Liver (tissue), 9 donors: ENCODE results near the gene KRT31. TPM values are rescaled to one million over a fixed set of nuclear protein-coding genes. Genes with fewer than 3 reads are reported as not detected.

ENCODE experiments used
- DNase-seq: peaks from one replicate; pipeline ENCODE4 v3.0.0-alpha.2; 2017; ENCODE audit warnings: low spot score
- H3K27ac ChIP-seq, 2 donors: one replicate each; pipeline ENCODE4 v1.7.0; 2013; ENCODE audit warnings: inconsistent platforms in 2 of 2, low read length in 2 of 2, control low read depth in 1 of 2, low read depth in 1 of 2, mild to moderate bottlenecking in 1 of 2
- H3K27me3 ChIP-seq, 4 donors: one replicate each; pipeline versions ENCODE4 v1.6.1 to v1.7.0; 2013; ENCODE audit warnings: low read length in 3 of 4, inconsistent platforms in 1 of 4, mild to moderate bottlenecking in 1 of 4, moderate library complexity in 1 of 4; ENCODE audit not compliant: control insufficient read depth in 4 of 4, insufficient read depth in 4 of 4
- H3K36me3 ChIP-seq, 4 donors: one replicate each; pipeline versions ENCODE4 v1.6.1 to v1.7.0; 2013; ENCODE audit warnings: low read length in 3 of 4, mild to moderate bottlenecking in 3 of 4, low read depth in 1 of 4, moderate library complexity in 1 of 4; ENCODE audit not compliant: control insufficient read depth in 4 of 4, insufficient read depth in 3 of 4
- H3K4me1 ChIP-seq, 4 donors: one replicate each; pipeline versions ENCODE4 v1.6.1 to v1.7.0; 2013; ENCODE audit warnings: low read length in 3 of 4, mild to moderate bottlenecking in 3 of 4, moderate library complexity in 1 of 4; ENCODE audit not compliant: control insufficient read depth in 4 of 4, insufficient read depth in 4 of 4
- H3K4me3 ChIP-seq, 3 donors: one replicate each; pipeline versions ENCODE4 v1.6.1 to v1.7.0; 2013; ENCODE audit warnings: low read length in 3 of 3, control low read depth in 1 of 3, low read depth in 1 of 3, mild to moderate bottlenecking in 1 of 3
- H3K9ac ChIP-seq, 2 donors: one replicate each; pipeline ENCODE4 v1.7.0; 2013; ENCODE audit warnings: low read length in 2 of 2, mild to moderate bottlenecking in 2 of 2, moderate library complexity in 2 of 2, control low read depth in 1 of 2, low read depth in 1 of 2
- H3K9me3 ChIP-seq, 4 donors: one replicate each; pipeline versions ENCODE4 v1.6.1 to v1.7.0; 2013; ENCODE audit warnings: low read length in 3 of 4; ENCODE audit not compliant: control insufficient read depth in 4 of 4
- ATF3 ChIP-seq: IDR thresholded peaks from 2 replicates; pipeline ENCODE4 v1.6.1; 2016; ENCODE audit warnings: antibody characterized with exemption
- CTCF ChIP-seq: fragments of 150-350 bp; IDR thresholded peaks from 2 replicates; pipeline ENCODE4 v1.5.1; 2017; ENCODE audit warnings: improper control_type of control experiment, low read depth, low read length; ENCODE audit not compliant: missing input control
- EGR1 ChIP-seq, 2 donors: IDR thresholded peaks; 2 replicates each; pipeline ENCODE4 v1.6.1; 2016 to 2018; ENCODE audit warnings: antibody characterized with exemption in 2 of 2, low read depth in 2 of 2
- FOXA2 ChIP-seq: IDR thresholded peaks from 2 replicates; pipeline ENCODE4 v1.6.1; 2016; ENCODE audit warnings: antibody characterized with exemption
- GABPA ChIP-seq, 2 donors: IDR thresholded peaks in 1 of 2; conservative IDR thresholded peaks in 1 of 2; 2 replicates each; pipeline ENCODE4 v1.6.1; 2016; ENCODE audit warnings: antibody characterized with exemption in 2 of 2, mild to moderate bottlenecking in 1 of 2, moderate library complexity in 1 of 2
- HNF4A ChIP-seq, 2 donors: conservative IDR thresholded peaks; 2 replicates each; pipeline ENCODE4 v1.6.1; 2016; ENCODE audit warnings: antibody characterized with exemption in 2 of 2, mild to moderate bottlenecking in 2 of 2
- HNF4G ChIP-seq: IDR thresholded peaks from 2 replicates; pipeline ENCODE4 v1.6.1; 2016; ENCODE audit warnings: antibody characterized with exemption
- JUND ChIP-seq, 2 donors: IDR thresholded peaks; 2 replicates each; pipeline ENCODE4 v1.6.1; 2016; ENCODE audit warnings: antibody characterized with exemption in 2 of 2
- RAD21 ChIP-seq, 2 donors: IDR thresholded peaks; 2 replicates each; pipeline ENCODE4 v1.6.1; 2016; ENCODE audit warnings: antibody characterized with exemption in 2 of 2, mild to moderate bottlenecking in 2 of 2
- REST ChIP-seq: IDR thresholded peaks from 2 replicates; pipeline ENCODE4 v1.6.1; 2016; ENCODE audit warnings: antibody characterized with exemption, mild to moderate bottlenecking
- RXRA ChIP-seq, 2 donors: IDR thresholded peaks; 2 replicates each; pipeline ENCODE4 v1.6.1; 2017 to 2018; ENCODE audit warnings: antibody characterized with exemption in 2 of 2, mild to moderate bottlenecking in 1 of 2
- SP1 ChIP-seq: IDR thresholded peaks from 2 replicates; pipeline ENCODE4 v1.6.1; 2018; ENCODE audit warnings: antibody characterized with exemption, mild to moderate bottlenecking
- TAF1 ChIP-seq: conservative IDR thresholded peaks from 2 replicates; pipeline ENCODE4 v1.6.1; 2016; ENCODE audit warnings: antibody characterized with exemption, mild to moderate bottlenecking
- YY1 ChIP-seq: IDR thresholded peaks from 2 replicates; pipeline ENCODE4 v1.6.1; 2016; ENCODE audit warnings: antibody characterized with exemption, mild to moderate bottlenecking
- WGBS: extraction: QIAGEN DNeasy Blood & Tissue Kit; methylation state at CpG from one replicate; pipeline ENCODE4 v1.1.7; 2013; 5-methylcytosine and 5-hydroxymethylcytosine counted together
- polyA plus RNA-seq, 2 donors: library from polyadenylated mRNA; stranded (reverse) in 1 of 2; unstranded in 1 of 2; fragments of 200-250 nt in 1 of 2; fragments of >200 nt in 1 of 2; fragmentation: Nextera tagmentation in 1 of 2; extraction: Ambion mirVana in 1 of 2; gene quantifications; one replicate each; pipeline versions ENCODE4 v1.2.1 to v1.2.3, GENCODE V29; 2013 to 2015
- total RNA-seq, 2 donors: library from RNA; depleted of rRNA; stranded (reverse); fragments of >200 nt; gene quantifications; one replicate each; pipeline ENCODE4 v1.2.3, GENCODE V29; 2014
- TF ChIP-seq, protein P1 (sequence below): IDR thresholded peaks from 2 replicates; pipeline ENCODE4 v1.6.1; 2016; ENCODE audit warnings: antibody characterized with exemption
- donor health status: healthy.
- donor health status: healthy.
- donor health status: healthy.
- donor health status: healthy.
- donor health status: healthy.

Gene KRT31
- total and polyA plus RNA-seq, 4 donors: not detected

GRCh38 chr17:41369023-41369422, 28.4 kb downstream of the KRT31 start:
- no peak for TF ChIP-seq EGR1 (IDR thresholded peaks at IDR 0.05; ENCODE audit: low read depth in 2 of 2)
- TF ChIP-seq FOXA2: no peak
- H3K4me3 ChIP-seq: no peak overlapping the region
- no peaks in the 10 kb centered on the region for H3K27me3 ChIP-seq
- 90% methylated on average over 2 of the region's 2 CpGs for WGBS
- no peak overlapping the region for H3K27ac ChIP-seq
- no peak overlapping the region for H3K9ac ChIP-seq
- H3K36me3 ChIP-seq: no peaks in the 10 kb centered on the region
- H3K9me3 ChIP-seq: no peaks in the 10 kb centered on the region
- DNase-seq: no peak
- H3K4me1 ChIP-seq: no peaks in the 10 kb centered on the region

GRCh38 chr17:41367426-41368075, 29.9 kb downstream of the KRT31 start:
- DNase-seq: no peak
- H3K4me3 ChIP-seq: no peak overlapping the region
- H3K4me1 ChIP-seq: no peaks in the 10 kb centered on the region
- WGBS: 87% methylated on average over 10 of the region's 10 CpGs
- TF ChIP-seq CTCF (no peak), ATF3 (no peak), EGR1 (IDR thresholded peaks at IDR 0.05; ENCODE audit: low read depth in 2 of 2) (no peak), RAD21 (IDR thresholded peaks at IDR 0.05) (no peak), GABPA (IDR thresholded peaks at IDR 0.05 in 1 of 2, conservative IDR thresholded peaks at IDR 0.05 in 1 of 2) (no peak), JUND (IDR thresholded peaks at IDR 0.05) (no peak), HNF4G (no peak), YY1 (no peak), SP1 (no peak), HNF4A (conservative IDR thresholded peaks at IDR 0.05) (no peak), TAF1 (no peak), REST (no peak), RXRA (IDR thresholded peaks at IDR 0.05) (no peak)
- TF ChIP-seq, protein P1, sequence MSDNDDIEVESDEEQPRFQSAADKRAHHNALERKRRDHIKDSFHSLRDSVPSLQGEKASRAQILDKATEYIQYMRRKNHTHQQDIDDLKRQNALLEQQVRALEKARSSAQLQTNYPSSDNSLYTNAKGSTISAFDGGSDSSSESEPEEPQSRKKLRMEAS: no peak
- H3K27me3 ChIP-seq: no peaks in the 10 kb centered on the region
- H3K9me3 ChIP-seq: no peaks in the 10 kb centered on the region
- no peaks in the 10 kb centered on the region for H3K36me3 ChIP-seq
- H3K27ac ChIP-seq: no peak overlapping the region
- no peak overlapping the region for H3K9ac ChIP-seq
